Measurements from ENCODE around the gene SOAT1. TPM values are rescaled to one million over a fixed set of nuclear protein-coding genes. Genes with fewer than 3 reads are reported as not detected.
"Not testable (repeated sequence)": the region's sequence is repeated elsewhere in the genome, so short reads cannot be mapped to it uniquely, and the experiment has no call there.

Gene SOAT1
- 50.0 and 53.2 TPM in 2 replicates for total RNA-seq

GRCh38 chr1:179293340-179294327, at the start of gene SOAT1:
TSS of gene SOAT1 (plus strand) at chr1:179293797. CDS start at chr1:179302685, 8,888 bp downstream.
- intact Hi-C loops (cut with micrococcal nuclease), result loop anchor here (1.0 to 5.0 kb wide), 10 partner anchors 63 to 859 kb away; partner anchors contain the start of genes AXDND1, CEP350, QSOX1 and TOR1AIP1

GRCh38 chr1:179245426-179245825, 48.2 kb upstream of the SOAT1 start:
- intact Hi-C loops (cut with micrococcal nuclease), result not testable (repeated sequence)

DNA sequence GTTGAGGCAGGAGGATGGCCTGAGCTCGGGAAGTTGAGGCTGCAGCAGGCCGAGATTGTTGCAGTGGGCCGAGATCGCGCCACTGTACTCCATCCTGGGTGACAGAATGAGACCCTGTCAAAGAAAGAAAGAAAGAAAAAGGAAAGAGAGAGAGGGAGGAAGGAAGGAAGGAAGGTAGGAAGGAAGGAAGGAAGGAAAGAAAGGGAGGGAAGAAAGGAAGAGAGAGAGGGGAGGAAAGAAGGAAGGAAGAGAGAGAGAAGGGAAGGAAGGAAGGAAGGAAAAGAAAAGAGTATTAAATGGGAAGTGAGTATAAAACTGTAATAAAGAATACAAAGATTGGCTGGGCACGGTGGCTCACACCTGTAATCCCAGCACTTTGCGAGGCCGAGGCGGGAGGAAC, 45.7 kb upstream of the SOAT1 start:
- intact Hi-C loops (cut with micrococcal nuclease), result no loop called here

DNA sequence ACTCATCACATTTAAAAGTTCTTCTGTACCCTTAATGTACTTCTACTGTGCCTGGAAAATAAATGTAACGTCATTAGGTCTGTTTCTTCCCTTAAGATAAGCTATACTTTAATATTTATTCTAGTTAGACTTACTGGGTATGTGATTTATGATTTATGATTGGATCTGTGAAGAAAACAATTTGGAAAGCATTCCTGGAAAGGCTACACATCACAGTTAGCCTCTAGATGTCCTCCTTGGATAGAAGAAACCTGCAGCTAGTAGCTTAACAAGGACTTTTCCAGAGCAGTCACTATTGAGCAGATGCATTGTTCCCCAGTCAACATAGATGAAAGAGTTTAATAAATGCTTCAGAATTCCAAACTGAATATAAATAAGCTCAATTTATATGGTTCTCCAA, 41.9 kb upstream of the SOAT1 start:
- intact Hi-C loops (cut with micrococcal nuclease), result loop anchor here (1.0 kb wide), 1 partner anchor 118 kb away; no protein-coding TSS in a partner anchor

GRCh38 chr1:179252606-179253005, 41.0 kb upstream of the SOAT1 start:
- intact Hi-C loops (cut with micrococcal nuclease), result no loop called here

- intact Hi-C loops (cut with micrococcal nuclease), result no loop called here
Measured at GRCh38 chr1:179253286-179253972, 40.2 kb upstream of the SOAT1 start.

DNA sequence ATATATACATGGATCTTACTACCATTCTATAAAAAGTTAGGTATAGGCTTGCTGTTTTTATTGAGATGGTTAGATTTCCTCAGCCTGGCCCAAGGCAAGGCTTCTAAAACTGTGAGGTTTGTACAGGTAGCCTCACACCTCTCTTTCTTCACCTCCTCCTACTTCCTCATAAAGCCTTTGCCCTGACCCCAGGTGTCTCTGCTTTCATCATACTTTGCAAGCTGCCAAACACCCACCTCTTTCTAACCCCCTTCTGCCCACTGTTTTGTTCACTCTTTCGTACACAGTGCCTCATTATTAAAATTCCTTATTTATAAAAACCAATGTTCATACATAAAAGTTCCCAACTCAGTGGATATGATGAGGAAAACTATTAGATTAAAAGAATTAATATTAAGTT, 31.4 kb upstream of the SOAT1 start:
- intact Hi-C loops (cut with micrococcal nuclease), result no loop called here

DNA sequence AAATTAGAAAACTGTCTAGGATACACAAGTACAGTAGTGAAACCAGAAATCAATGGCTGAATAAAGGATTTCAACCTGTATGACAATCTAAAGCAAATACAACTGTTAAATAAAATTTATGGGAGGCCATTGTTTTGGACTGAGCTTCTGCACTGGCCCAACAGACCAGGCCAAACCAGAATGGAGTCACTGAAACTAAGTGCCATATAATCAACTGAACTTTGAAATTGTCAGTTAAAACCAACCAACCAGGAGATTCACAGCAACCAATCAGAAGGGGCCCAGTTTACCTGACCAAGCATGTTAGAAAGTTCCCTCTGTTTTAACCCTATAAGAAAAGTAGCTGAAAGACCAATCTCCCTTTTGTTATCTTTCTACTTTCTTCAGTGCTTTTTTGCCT, 30.5 kb upstream of the SOAT1 start:
- intact Hi-C loops (cut with micrococcal nuclease), result no loop called here

DNA sequence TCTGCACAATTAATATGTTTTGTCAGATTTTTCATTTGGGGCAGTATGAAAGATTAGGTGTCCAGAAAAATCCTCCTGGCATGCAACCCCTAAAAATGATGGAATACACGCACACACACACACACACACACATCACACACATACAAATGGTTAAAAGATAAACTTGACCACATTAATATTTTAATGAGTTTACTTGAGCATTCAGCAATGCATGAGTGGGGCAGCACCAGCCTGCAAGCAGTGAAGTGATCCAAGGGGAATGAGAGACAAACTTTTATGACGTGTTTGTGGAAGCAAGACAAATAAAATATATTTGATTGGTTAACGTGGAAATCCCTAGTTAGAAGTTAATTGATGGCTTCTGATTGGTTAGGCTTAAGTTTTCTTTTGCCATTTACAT, 29.1 kb upstream of the SOAT1 start:
- intact Hi-C loops (cut with micrococcal nuclease), result no loop called here

- intact Hi-C loops (cut with micrococcal nuclease), result no loop called here
Measured at GRCh38 chr1:179269071-179269470, 24.5 kb upstream of the SOAT1 start.

DNA sequence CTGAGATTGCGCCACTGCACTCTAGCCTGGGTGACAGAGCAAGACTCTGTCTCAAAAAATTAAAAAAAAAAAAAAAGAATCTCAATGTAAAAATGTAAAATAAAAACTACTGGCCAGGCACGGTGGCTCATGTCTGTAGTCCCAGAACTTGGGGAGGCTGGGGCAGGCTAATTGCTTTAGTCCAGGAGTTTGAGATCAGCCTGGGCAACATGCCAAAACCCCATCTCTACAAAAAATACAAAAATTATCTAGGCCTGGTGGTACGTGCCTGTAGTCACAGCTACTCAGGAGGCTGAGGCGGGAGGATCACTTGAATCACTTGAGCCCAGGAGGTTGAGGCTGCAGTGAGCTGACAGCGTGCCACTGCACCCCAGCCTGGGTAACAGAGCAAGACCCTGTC, 19.2 kb upstream of the SOAT1 start:
- intact Hi-C loops (cut with micrococcal nuclease), result not testable (repeated sequence)

DNA sequence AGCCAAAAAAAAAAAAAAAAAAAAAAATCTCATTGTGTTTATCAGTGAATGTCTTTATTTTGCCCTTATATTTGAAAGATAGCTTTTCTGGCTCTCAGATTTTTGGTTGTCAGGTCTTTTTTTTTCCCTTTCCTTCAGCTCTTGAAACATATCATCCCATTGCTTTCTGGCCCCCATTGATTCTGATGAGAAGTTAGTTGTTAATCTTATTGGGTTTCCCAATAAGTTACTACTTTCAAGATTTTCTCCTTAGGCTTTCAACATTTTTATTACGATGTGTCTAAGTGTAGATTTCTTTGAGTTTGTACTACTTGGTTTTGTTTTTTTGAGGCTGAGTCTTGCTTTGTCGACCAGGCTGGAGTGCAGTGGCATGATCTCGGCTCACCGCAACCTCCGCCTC, 14.7 kb upstream of the SOAT1 start:
- intact Hi-C loops (cut with micrococcal nuclease), result no loop called here

- intact Hi-C loops (cut with micrococcal nuclease), result no loop called here
Measured at GRCh38 chr1:179283992-179284391, 9.6 kb upstream of the SOAT1 start.

DNA sequence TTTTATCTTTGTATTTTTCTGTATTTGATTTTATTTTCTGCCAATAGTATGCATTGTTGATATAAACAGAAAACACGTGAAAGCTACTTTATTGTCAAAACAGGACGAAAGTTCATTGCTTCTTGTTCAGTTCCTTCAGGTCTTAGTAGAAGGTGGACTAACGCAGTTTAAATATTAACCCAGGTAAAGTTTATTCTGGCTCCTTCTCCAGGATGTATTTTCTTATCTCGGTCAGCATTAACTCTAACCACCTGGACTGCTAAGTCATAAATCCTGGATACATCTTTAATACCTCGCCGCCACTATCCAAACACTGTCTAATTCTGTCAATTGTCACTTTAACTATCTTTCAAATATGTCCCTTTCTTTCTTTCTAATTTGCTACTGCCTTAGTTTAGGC, 5.7 kb upstream of the SOAT1 start:
- intact Hi-C loops (cut with micrococcal nuclease), result no loop called here

GRCh38 chr1:179288977-179289376, 4.6 kb upstream of the SOAT1 start:
- intact Hi-C loops (cut with micrococcal nuclease), result no loop called here

DNA sequence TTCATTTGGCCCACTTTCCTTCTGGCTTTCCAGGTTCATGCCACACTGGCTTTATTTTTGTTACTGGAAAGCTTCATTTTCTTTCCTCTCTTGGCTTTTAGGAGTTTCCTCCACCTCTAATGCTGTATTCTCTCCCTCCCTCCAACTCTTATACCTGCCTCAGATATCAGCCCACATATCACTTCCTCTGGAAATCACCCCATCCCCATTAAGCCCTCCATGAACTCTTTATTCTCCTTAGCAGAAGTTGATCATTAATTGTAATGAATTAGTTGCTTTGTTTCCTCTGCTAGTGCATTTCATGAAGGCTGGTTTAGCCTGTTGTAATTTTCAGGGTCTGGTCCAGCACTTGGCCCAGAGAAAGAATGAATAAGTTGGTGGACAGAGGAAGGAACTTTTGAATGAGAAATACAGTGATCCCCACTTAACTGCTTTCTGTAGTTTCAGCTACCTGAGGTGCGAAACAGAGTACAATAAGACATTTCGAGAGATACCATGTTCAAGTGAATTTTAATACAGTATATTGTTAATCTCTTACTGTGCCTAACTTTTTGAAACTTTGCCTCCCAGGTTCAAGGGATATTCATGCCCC, 1.7 kb downstream of the SOAT1 start:
- intact Hi-C loops (cut with micrococcal nuclease), result loop anchor here (2.0 kb wide), 1 partner anchor 660 kb away; the partner anchor contains the start of gene CEP350

DNA sequence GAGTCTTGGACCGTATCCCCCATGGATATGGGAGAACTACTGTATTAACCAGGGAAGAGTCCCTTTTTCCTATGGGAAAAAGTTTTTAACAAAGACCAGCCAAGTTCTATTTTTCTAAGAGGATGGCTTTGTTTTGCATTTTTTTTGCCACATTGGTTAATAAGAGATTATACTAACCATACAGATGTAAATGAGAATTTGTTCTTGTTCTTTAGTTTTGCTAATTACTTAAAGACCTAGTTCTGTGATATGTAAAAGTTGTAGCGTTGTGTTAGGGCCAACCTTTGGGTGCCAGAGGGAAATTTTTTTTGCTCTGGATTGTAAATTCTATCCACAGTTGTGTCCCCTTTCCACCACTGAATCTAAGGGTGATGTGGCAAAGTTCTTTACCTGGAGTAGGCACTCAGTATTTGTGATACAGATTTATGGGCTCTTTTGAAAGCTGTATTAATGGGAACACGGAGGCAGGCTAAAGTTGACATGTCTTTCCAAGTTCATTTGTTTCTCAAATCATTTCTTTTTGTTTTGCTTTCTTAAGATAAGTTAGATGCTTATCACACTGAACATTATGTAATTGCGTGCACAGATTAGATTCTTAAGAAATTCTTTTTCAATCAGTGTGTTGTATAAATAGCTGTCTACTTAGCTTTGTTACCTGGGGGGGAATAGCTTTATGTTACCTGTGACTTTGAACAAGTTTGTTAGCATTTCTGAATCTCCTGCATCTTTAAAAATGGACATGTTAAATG, 2.9 kb downstream of the SOAT1 start:
- intact Hi-C loops (cut with micrococcal nuclease), result no loop called here

DNA sequence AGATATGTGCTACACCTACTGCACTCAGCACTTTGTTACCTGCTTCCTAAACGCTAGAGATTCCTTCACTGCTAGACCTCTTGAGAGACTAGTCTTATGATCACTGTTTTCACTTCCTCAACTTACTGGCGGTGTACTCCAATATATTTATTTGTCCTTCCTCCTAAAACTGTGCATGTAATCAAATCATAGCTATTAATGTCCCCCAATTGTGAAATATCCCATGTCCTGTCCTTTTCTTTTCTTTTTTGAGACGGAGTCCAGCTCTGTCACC, 3.4 kb downstream of the SOAT1 start:
- intact Hi-C loops (cut with micrococcal nuclease), result no loop called here

DNA sequence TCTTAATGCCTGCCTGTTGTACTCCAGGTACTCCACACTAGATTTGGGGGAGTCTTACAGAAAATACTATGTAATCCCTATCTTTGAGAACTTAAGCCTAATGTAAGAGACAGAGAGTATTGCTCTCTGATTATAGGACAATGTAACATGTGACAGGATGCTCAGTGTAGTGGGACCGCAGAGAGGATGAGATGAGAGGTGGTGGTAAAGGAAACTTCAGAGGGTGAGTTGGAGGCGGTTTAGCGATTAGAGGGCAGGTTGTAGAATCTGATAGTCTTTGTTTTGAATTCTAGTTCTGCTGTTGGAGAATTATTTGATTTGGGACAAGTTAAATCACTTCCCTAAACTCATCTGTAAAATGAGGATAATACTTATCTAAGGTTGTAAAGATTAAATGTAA, 5.4 kb downstream of the SOAT1 start:
- intact Hi-C loops (cut with micrococcal nuclease), result loop anchor here (1.0 to 2.0 kb wide), 2 partner anchors 16 to 66 kb away; partner anchors contain the start of gene AXDND1

DNA sequence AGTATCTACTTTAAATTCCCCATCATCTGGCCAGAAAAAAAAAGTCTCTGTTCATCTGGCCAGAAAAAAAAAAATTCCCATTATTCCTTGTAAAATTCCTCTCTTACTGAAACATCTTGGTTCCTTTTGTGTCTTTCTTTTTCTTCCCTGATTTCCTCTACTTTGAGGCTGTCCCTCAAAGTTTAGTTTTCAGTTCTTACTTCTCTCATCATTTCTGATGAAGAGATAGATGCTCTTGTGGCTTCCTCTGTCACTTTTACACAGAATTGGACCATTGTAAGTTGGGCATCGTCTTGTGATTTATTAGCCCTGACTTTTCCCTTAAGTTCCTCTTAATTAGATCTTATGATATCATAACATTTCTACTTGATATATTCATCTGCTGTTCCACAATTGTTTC, 6.5 kb downstream of the SOAT1 start:
- intact Hi-C loops (cut with micrococcal nuclease), result no loop called here

- intact Hi-C loops (cut with micrococcal nuclease), result no loop called here
Measured at GRCh38 chr1:179302070-179302469, 8.5 kb downstream of the SOAT1 start.

Measured in T-helper 1 cell treated with Interleukin-12 subunit alpha and Interleukin-12 subunit beta and Interleukin-4 antibody, amounts not matched to agents 30 ng/mL and 1 ng/mL, for 36 hours (primary cell).